GM19043 (cell line): Measurements from ENCODE around the gene RGS12.

Experiments
- ATAC-seq: cut with Tn5 transposase; IDR thresholded peaks from one replicate; pipeline ENCODE4 v1.9.1; 2021; ENCODE audit warnings: low read depth; ENCODE audit not compliant: unreplicated experiment

Gene RGS12

DNA sequence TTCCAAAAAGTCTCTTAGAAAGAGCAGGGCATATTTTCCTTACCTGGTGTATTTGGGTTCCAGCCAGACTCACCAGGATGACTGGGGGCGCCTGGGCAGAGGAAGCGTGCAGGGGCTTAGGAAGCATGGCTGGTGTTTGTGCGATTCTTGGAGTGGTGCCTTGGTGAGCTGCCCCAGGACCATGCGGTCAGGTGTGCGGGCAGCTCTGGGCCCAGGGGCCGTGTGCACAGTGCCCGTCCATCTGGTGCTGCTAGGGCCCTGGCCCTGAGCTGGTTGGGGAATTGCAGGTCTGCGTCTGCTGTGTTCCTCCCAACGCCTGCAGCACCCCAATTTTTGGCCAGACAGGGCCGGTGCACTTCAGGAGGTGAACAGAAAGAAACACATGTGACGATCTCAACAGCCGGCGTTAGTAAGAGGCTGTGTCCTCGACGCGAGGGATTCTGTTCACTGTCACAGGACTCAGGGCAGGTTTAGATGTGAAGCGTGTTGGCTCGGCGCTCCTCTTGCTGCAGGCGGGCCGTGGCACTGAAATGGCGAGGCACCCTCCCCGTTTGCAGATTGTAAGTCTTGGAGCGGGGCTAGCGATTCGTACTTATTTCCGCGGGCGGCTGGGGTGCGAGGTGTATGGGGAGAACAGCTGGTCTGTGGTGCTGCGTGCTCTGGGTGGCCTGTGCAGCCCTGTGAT lies 15.2 kb downstream of the RGS12 start:
- no peak for ATAC-seq

DNA sequence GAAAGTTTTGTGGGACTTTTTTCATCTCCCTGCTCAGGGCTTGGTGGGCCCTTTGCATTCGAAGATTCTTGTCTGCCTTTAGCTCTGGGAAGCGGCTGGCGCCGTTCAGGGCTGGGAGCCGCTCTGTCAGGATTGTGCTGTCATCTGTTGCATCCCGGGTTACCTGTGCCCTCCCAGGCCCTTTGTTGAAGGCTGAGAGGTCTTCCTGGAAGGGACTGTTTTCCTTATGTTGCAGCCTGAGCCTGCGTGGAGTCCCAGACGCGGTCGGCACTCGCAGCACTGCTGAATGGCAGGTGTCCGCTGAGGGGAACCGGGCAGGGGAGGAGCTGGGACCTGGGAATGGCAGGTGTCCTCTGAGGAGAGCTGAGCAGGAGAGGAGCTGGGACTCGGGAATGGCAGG lies 15.9 kb downstream of the RGS12 start:
- ATAC-seq: no peak

DNA sequence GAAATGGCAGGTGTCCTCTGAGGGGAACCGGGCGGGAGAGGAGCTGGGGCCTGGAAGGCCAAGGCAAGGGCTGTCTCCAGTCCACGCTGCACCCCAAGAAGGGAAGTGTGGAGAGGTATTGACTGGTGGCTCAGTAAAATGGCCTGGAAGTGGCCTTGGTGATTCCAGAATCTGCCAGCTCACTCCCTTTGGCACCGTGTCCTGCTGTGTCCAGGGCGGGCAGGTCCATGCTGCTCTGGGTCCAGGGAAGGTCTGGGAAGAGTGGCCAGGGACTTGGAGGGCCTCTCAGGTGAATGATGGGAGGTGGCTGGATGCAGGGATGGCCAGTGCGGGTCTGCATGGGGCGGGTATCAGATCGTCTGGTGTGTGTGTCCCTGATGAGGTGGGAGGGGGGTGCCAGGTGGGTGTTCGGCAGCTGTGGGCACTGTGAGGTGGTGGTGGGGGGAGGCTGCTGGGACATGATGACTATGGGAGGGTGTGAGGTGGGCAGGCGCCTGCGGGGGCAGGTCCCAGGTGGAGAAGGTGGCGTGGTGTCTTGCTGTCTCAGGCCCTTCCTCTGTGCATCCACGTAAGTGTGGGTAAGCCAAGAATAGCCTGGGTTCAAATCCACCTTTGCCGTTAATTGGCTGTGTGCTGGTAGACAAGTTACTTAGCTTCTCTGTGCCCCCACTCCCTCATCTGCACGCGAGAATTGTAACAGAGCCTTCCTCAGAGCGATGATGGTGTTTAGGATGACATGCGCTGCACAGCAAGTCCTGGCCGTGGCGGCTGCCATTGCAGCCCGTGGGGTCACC lies 17.7 kb downstream of the RGS12 start:
- ATAC-seq: no peak

DNA sequence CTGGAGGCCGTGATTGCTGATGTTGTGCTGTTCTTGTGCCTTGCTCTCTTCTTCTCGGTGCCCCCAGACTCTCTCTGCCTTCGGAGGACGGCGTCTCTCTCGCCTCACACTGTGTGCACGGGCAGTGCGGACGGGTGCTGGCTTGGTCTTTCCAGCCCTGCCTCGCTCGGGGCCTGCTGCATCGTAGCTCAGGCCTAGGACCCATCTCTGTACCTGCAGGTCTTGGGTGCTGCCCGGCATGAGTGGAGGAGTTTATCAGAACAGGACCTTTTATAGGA lies 18.2 kb downstream of the RGS12 start:
- ATAC-seq: no peak

DNA sequence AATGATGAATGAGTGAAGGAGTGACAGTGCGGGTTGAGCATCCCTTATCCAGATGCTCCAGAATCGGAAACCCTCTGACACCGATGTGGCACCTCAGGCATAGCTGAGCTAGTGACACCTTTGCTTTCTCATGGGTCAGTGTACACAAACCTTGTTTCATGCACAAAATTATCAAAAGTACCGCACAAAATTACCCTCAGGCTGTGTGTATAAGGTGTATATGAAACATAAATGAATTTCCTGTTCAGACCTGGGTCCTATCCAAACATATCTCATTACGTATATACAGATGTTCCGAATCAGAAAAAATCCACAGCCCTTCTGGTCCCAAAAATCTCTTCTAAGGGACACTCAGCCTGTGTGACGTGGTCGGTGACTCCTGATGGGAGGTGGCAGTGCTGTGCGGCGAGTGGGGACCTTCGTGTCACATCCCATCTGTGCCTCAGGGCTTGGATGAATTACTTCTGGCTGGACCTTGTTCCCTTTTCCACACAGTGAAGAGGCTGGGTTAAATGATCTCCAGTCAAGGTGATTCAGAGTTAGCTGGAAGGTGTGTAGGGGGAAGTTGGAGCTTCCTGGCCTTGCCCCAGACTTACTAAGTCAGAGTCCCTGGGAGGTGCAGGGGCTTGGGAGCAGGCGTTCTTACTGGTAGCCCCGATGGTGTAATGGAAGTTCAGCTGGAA lies 18.8 kb downstream of the RGS12 start:
- no peak for ATAC-seq

DNA sequence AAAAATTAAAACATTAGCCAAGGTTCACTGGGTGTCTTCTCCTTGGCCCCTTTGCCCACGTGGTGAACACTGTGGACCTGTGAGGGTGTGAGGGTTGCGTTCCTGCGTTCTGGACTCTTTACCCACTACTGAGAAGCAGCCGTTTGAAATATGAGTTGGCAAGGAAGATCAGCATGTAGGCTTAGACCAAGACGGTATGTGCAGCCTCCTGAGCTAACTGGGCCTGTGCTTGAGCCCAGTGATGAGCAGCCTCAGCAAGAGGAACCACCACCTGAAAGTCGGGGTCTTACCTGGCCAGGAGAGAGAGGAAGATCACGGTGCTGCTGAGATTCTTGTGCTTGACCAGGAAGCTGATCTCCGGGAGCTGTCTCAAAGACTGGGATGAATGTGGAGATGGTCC lies 19.5 kb downstream of the RGS12 start:
- ATAC-seq: no peak

DNA sequence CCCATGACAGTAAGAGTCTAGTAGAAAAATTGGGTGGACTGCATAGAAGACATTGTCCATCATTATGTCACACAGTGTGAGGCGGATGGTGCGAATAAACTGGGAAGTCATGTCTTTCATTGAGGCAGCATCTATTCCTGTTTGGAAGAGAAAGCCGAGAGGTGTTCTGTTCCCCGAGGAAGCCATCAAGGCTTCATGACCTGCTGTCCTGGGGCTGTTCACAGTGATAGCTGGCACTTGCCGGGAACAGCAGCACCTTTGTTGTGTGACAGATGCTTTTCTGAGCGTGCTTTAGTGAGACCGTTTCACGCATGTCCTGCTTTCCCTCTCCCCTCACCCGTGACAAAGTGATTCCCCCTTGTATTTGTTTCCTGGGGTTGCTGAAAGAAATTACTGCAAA lies 20.3 kb downstream of the RGS12 start:
- no peak for ATAC-seq

DNA sequence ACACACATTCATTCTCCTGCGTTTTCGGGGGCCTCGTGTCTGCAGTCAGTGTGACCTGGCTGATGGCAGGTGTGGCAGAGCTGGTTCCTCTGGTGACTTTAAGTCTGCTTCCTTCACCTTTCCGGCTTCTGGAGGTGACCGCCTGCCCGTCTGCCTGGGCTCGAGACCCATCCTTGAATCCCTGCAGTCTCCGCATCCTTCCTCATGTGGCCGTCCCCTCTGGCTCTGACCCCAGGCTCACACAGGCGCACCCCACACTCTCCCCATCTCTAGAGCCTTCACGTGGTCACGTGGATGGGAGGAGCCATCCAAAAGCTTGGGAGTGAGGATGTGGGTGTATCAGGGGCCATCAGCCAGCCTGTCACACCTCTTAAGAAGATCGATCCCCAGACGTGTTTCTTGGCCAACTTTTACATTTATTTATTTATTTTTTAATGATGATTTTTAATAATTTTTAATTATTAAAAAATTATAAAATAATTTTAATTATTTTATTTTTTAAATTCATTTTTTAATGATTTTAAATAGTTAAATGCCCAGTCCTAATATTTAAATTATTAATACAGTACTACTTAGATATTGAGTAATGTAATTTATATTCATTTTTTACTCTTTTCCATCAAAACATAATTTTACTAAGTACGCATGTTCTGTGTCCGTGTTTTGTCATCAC lies 20.9 kb downstream of the RGS12 start:
- ATAC-seq: no peak

DNA sequence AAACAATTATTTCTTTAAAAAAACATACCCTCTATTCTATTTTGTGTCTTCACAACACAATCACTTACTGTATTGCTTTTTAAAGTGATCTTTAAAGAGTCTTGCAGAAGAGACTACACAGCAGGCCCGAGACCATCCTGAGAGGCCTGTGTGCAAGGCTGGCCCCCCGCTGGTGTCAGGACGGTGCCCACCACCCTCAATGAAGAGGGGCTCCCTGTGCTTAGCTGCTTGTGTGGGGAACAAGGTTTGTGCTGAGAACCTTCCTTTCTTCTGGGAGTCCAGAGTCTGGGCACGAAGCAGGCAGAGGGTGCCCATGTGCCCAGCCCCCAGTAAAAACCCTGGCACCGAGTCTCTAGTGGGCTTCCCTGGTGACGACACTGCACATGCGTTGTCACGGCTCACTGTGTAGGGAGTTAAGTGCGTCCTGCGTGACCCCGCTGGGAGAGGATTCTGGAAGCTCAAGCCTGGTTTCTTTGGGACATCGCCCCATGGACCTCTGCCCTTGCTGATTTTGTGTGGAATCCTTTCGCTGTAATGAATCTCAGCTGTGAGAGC lies 22.0 kb downstream of the RGS12 start:
- ATAC-seq: no peak

DNA sequence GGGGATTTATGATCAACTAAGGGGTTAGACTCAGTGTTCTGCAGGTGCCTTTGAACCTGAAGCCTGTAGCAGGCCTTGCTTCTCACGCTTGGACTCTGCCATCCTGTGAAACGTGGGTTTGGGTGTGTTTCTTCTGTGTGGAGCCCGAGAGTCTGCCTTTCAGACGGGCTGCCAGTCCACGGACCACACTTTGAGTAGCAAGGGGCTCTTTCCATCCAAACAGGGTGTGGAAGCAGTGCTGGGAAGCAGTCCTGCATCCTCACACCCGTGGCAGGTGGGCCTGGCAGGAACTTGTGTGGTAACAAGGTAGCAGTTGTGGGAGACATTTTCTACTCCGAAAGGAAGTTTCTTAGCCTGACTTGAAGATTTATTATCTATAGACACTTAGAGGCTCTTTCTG lies 22.7 kb downstream of the RGS12 start:
- no peak for ATAC-seq

DNA sequence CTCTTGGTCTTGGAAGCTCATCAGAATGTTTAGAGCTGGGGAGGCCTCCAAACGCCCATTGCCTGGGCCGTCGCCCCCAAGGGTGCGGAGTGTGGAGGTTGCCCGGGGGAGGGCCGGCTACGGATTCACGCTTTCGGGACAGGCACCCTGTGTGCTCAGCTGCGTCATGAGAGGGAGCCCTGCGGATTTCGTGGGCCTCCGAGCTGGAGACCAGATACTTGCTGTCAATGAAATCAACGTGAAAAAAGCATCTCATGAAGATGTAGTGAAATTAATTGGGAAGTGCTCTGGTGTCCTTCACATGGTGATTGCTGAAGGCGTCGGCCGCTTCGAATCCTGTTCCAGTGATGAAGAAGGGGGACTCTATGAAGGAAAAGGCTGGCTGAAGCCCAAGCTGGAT lies 23.3 kb downstream of the RGS12 start:
- no peak for ATAC-seq

DNA sequence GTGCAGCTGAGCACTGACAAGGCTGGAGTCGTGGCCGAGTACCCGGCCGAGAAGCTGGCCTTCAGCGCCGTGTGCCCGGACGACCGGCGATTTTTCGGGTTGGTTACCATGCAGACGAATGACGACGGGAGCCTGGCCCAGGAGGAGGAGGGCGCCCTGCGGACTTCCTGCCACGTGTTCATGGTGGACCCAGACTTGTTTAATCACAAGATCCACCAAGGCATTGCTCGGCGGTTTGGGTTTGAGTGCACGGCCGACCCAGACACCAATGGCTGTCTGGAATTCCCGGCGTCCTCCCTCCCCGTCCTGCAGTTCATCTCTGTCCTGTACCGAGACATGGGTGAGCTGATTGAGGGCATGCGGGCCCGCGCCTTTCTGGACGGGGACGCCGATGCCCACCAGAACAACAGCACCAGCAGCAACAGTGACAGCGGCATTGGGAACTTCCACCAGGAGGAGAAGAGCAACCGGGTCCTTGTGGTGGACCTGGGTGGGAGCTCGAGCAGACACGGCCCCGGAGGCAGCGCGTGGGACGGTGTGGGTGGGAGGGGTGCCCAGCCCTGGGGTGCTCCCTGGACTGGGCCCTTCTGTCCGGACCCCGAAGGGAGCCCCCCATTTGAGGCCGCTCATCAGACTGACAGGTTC lies 24.3 kb downstream of the RGS12 start:
- no peak for ATAC-seq

DNA sequence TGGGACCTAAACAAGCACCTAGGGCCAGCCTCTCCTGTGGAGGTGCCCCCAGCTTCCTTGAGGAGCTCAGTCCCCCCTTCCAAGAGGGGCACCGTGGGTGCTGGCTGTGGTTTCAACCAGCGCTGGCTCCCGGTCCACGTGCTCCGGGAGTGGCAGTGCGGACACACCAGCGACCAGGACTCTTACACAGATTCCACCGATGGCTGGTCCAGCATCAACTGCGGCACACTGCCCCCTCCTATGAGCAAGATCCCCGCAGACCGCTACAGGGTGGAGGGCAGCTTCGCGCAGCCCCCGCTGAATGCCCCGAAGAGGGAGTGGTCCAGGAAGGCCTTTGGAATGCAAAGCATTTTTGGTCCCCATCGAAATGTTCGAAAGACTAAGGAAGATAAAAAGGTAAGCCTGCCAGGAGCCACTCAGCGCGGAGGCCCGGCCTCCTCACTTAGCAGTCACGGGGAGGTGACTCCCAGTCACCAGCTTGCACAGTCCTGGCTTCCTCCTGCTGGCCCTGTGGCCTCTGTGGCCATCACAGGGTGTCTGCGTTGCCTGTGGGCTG lies 24.9 kb downstream of the RGS12 start:
- no peak for ATAC-seq

DNA sequence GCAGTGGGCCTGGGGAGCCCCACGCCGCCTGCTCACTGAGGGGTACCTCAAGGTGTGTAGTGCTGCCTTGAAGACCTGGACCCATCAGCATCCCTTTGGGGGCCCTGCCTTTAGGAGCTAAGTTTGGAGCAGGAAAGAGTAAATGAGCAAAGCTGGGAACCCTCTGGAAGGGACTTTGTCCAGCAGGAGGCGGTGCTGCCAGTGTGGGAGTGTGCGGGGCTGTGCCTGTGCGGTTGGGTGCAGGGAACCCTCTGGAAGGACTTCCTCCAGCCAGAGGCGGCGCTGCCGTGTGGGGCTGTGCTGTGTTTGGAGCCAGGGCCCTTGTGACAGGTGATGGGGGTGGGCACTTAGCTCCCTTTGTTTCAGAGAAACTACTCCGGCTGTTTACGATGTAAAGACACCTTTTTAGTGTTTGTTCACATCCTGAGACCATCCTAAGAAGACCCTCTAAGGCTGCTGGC lies 25.8 kb downstream of the RGS12 start:
- ATAC-seq: no peak

DNA sequence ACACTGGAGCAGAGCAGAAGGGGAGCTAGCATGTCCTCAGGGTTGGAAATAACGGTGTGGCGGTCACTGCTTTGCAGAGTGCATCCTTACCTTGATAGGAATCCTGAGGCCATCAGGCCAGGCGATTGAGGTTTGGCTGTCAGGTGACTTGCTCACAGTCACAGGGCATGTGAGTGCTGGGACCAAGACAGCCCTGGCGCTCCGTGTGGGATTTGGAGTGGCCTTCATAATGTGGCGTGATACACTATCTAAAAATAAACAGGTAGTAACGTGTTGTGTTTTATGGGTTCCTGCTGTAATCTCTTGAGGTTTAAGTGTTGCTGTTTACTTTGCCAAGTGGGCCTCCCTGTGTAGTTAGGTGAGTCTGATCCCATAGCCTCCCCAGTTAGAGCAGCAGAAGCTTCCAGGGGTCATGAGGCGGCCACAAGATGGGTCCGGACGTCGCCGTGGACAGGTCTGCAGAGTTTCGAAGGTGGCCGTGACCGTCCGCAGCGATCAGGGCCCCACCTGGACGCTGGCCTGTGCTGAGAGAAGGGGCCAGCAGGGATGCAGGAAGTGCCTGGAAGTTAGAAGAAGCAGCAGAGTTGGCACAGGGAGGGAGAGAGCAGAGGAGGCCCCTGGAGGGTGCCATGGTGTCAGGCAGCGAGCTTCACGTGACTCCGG lies 27.7 kb downstream of the RGS12 start:
- ATAC-seq: no peak

DNA sequence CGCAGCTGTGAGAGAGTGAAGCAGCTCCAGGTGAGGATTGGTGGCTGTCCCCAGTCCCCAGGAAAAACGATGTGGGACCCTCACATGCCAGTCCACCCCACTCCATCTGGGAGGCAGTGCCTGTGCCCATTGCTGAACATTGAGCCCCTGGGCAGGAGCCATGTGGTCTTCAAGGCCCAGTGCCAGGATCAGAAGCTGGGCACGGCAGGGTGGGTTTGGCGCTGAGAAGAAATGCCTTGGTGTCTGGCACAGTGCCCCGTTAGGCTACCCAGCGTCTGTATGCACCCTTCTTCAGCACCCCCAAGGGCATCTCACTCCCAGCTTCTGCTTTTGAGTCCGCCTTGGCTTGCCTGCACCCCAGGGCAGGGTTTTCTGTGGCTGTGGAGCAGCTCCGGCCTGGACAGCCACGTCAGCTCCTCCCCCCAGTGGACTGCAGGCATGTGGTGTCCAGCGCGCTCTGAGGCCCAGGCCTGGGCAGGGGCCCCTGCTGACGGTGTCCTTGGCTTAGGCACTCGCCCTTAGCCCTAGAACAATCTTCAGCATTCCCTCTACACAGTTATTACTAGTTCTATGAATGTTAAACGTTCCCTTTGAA lies 28.6 kb downstream of the RGS12 start:
- ATAC-seq: no peak

DNA sequence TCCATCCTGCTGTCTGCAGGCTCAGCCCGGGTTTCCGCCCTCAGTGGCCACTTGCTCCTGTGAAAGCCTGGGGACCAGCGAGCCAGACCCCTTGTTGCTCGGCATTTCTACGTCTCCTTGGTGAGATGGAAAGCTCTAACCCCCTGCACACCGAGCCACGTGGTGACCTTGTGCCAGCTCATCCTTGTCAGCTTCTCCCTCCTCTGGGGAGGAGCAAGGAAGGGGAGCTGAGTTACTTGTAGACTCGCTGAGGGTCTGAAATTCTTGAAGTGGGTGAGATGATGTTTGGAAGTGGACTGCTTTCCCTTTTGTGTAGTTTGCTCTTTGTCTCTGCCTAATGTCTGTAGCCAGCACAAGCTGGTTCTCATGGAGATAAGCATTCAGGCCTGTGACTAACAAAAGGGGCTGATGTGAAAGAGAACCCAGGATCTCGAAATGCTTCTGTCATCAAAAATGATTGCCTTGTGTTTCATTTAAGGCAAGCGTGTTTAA lies 29.3 kb downstream of the RGS12 start:
- no peak for ATAC-seq

DNA sequence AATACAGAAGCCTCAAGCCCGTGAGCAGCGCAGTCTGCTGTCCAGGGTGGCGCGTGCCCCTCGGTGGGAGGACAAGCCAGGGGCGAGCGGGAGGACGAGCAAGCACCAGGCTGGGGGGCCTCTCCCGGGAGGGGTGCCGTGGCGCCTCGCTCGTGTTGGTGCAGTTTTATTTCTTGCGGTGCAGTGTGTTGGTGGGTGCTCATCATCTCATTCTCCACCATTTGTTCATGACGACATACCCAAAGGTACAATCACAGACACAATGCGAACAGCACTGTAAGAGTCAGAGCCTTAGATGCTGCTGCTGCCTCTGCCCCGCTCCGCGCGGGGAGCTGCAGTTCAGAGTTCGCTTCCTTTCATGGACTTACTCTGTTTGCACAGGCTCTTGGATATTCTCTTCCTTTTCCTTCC lies 30.3 kb downstream of the RGS12 start:
- no peak for ATAC-seq
